ENCODE results near the gene MAN2B1.
A peak's percentile ranks its signal among the peaks of the same experiment; 100 is the strongest.
"Not testable (repeated sequence)": the region's sequence is repeated elsewhere in the genome, so short reads cannot be mapped to it uniquely, and the experiment has no call there.

The MAN2B1 gene

DNA sequence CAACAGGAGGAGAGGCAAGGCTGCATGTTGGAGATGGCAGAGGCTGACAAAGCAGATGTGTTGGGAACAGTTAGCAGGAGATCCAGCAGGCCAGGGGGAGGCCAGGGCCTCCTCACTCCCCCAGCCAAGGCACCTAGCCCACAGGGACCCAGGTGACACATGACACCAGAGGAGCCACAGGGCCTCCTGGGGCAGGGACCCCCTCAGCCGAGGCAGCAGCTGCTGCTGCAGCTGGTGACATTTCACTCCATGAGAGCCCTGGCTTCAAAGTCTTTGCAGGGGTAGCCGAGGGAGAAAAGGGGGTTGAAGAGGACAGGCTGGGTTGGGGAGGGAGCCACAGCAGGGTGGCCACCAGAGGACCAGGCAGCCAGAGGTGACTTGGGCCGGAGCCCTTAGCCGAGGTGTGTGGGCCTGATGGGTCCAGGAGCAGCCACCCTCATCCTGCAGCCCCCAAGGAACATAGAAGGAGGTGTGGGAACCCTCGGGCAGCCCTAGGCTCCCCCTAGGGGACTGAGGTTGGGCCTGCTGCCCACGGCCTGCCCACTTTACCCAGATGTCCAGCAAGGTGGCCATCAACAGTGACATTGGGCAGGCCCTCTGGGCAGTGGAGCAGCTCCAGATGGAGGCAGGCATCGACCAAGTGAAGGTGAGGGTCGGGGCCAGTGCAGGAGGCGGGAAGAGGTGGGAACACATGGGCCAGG, 21.1 kb upstream of the MAN2B1 start, which contains the start of gene GNG14:
Gene GNG14 (plus strand): TSS at position 503 of the 701 bp plus-strand sequence. CDS start 51 bp downstream, at position 554.
- DNase-seq, result no peak

DNA sequence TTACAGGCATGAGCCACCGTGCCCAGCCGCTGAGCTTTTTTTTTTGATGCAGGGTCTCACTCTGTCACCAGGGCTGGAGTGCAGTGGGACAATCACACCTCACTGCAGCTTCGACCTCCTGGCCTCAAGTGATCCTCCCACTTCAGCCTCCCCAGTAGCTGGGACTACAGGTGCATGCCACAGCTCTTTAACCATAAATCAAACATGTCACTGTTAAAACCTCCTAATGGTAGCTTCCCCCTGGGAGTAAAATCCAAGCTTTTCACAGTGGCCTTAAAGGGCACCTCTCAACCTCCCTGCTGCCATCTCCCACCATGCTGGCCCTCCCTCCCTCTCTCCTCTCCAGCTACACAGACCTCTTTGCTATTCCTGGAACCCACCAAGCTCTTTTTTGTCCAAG, 19.3 kb upstream of the MAN2B1 start:
- no peak for DNase-seq

DNA sequence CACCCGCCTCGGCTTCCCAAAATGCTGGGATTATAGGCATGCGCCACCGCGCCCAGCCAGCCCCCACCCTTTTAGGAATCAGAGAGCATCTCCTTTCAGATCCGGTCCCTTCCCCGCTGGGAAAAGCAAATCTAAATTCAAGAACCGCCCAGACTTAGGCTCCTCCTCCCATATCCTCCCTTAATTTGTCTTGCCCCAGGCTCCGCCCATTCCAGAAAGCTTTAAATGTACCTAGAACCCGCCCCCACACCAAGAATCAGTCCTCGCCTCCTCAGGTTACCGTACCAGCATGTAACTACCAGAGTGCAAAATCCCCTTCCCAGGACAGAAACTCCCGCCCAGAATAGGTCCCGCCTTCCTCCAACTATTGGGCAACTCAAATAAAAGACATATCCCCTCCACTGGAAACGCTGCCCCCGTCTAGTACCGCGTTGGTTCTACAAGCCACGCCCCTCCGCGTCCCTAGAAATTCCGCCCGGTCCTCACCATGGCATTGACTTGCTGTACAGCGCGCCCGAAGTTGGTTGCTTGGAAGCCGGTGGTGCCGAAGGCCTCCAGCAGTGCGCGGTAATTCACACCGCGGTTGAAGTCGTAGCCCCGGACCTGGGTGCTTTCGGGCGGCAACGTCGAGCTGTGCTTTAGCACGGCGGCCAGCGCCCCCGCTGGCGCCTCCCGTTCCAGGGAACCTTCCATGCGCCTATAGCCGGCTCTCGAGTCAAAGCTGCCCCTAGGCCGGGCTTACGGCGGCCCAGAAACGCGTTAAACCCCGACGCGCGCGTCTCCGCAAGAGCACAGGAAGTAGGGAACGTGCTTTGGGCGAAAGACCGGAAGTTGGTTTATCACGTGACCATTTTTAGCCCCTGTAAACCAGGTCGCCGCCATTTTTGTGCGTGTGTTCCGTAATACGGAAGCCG, 14.8 kb upstream of the MAN2B1 start, which contains the start of gene DHPS:
Gene DHPS (minus strand): TSS at position 807 of the 914 bp plus-strand sequence. CDS start 114 bp downstream, at position 693.
- DNase-seq, result peak; percentile 95

DNA sequence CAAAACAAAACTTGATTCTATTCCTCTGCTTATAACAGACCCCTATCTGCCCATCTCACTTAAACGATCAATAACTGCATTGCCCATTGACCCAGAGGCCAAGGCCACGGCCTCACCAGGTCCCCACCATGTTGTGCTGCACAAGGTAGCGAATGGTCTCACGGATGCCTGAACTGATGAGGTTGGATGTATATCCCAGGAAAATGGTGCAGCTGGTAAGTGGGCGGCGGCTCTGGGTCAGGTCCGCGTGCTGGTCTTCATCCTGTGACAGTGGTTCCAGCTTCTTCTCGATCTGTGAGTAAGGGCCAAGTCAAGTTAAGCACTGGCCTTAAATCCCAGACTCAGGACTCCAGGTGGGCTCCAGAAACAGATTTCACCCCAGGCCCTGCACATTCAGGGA, 13.5 kb upstream of the MAN2B1 start:
- DNase-seq, result no peak

DNA sequence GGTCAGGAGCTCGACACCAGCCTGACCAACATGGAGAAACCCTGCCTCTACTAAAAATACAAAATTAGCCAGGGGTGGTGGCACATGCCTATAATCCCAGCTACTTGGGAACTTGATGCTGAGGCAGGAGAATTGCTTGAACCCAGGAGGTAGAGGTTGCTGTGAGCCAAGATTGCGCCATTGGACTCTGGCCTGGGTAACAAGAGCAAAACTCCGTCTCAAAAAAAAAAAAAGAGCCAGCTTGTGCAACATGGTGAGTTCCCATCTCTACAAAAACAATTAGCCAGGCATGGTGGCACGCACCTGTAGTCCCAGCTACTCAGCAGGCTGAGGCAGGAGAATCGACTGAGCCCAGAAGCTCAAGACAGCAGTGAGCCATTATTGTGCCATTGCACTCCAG, 11.5 kb upstream of the MAN2B1 start:
- not testable (repeated sequence) for DNase-seq

DNA sequence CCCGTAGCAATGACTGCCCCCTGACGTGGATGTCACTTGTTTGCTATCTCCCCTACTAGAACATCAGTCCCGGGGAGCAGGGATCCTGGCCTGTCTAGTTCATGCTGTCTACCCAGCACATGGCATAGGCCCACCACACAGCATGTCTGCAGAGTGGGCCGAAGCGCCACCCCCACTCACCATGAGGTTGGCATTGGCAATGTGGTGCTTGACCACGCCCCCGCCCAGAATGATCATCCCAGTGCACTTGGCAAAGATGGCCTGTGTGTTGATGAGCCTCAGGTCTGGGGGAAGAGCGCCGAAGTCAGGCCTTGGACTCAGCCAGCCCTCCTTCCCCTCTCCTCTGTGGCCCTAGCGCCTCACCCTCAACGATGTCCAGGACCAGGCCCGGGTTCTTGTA, 10.4 kb upstream of the MAN2B1 start:
- DNase-seq, result no peak

DNA sequence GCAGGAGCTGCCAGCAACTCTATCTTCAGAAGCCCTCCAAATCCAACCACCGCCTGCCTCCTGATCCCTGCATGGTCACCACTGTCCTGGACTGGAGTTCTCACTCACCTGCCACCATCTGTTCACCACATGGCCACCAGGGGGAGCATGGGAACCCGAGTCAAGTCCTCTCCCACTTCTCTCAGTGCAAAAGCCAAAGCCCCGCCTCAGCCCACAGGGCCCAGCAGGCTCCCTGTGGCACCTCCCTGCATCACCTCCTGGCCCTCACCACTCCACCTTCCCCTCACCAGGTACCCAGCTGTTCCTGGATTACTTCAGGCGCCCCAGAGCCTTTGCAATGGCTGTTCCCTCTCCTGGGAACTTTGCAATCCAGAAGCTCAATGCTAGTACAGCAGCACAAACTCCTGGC, 9.8 kb upstream of the MAN2B1 start:
- peak; percentile 66 for DNase-seq

DNA sequence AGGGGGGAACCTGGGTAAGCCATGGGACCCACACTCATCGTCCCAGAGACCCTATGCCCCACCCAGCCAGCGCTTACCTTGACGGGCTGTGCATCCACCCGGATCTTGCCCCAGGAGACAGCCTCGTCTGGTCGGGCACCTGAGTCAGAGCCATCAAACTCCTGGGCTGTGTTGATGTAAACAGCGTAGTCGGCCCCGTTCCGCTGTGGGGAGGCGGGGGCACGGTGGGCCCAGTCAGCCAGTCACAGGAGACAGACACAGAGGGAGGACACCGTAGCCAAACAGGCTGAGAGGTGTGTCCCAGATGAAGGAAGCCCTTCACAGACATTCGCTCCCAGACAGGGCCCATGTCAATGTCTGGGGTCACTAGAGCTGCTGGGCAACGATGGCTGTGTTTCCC, 9.4 kb upstream of the MAN2B1 start:
- DNase-seq, result no peak

DNA sequence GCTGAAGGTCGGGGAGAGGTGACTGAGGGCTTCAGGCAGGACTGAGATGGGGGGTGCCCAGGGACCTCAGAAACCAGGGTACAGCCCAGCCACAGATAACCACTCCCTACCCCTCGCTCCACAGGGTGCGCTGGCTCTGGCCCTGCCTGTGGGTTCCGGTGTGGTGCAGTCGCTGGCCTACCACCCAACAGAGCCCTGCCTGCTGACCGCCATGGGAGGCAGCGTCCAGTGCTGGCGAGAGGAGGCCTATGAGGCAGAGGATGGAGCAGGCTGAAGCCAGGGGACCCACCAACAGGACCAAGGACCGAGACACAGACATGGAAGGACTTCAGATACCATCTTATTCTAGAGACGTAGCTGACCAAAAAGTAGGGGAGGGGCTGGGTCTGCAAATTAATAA, 8.9 kb upstream of the MAN2B1 start:
- no peak for DNase-seq

DNA sequence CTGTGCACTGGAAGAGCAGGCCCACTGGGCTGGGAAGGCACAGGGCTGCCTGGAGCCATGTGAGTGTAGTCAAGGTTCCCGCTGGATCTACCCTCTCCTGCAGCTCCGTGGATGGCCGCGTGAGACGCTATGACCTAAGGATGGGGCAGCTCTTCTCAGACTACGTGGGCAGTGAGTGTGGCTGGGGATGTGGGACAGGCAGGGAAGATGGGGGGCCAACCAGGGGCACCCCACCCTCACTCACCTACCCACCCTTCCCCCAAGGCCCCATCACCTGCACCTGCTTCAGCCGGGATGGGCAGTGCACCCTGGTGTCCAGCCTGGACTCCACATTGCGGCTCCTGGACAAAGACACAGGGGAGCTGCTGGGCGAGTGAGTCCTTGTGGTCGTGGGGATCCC, 6.2 kb upstream of the MAN2B1 start:
- no peak for DNase-seq

DNA sequence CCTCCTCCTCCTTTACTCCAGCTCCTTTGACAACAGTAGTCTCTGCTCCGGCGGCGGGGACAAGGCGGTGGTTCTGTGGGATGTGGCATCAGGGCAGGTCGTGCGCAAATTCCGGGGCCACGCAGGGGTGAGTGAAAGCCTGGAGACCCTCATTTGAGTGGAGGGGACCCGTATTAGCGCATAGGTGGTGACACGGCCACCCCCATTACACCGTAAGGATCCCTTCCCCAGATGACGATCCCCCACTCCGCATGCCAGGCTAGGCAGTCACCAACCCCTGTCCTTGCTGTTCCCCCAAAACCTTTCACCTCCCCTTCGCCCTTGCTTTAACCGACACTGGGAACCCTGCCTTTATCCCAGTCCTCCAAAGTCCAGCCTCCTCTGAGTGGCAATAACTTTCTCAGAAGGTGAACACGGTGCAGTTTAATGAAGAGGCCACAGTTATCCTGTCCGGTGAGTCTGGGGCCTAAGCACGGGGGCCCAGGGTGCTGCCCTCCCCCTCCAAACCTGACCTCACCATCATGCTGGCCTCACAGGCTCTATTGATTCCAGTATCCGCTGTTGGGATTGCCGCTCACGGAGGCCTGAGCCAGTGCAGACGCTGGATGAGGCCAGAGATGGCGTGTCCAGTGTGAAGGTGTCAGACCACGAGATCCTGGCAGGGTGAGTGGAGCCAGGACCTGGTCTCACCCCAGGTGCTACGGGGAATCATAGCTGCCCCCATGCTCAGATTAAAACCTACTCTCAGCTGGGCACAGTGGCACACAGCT, 3.8 kb upstream of the MAN2B1 start:
- no peak for DNase-seq

DNA sequence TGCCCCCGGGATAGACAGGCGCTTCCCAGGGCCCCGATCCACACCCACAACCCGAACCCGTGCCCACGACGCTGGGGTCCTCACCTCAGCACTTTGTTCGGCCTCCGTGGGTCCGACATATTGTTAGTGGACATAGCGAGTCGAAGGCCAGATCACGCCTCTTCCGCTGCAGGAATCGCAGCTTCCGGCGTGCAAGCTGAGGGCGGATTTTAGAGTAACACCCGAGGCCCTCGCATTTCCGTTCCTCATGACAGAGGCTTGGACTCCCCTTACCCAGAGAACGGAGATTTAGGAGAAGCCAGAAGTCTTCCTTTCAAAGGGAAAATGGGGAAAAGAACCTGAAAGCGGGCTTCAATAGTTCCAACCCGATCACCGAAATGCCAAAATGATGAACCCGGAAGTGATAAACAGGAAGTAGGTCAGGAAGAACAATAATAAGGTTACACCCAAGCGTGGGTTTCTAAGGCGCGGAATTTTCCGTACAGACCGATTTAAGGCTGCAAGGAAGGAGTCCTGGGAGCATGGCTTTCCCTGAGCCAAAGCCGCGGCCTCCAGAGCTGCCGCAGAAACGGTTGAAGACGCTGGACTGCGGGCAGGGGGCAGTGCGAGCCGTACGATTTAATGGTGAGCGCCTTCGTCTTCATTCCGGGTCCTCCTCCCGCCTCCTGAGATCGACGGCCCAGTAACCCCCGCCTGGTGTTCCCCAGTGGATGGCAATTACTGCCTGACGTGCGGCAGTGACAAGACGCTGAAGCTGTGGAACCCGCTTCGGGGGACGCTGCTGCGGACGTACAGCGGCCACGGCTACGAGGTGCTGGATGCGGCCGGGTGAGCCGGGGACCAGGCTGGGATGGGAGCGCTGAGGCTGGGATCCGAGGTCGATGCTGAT, 3.0 kb upstream of the MAN2B1 start:
- DNase-seq, result peak; percentile 61

DNA sequence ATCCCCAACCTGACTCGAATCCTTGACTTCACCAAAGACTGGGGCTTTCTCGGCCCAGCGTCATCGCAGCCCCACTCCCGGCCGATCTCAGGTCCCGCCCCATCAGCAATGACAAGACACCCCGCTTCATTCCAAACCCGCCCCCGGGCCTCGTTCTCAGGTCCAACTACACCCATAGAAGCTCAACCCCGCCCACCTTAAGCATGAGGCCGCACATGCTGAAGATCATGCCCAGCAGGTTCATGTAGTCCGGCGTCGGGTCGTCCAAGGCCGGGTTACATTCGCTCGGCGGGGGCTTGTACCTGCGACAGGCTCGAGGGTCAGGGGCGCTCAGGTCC, 2.4 kb upstream of the MAN2B1 start:
- no peak for DNase-seq

DNA sequence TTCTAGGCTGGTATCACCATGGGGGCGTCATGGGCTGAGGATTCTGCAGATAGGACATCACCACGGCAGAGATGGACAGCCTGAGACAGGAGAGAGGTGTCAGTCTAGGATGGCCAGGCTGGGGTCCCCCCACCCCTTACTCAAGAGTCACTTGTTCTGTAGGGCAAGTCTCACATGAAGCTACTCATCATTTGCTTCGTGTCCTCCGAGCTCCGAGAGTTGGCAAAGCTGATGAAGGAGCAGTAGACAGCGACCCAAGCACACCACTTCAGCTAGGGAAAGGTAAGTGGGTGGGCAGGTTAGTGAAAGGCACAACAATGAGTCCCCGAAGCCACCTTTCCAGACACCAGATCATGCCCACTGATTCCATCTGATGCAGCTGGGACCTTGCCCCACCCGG, 1.8 kb upstream of the MAN2B1 start:
- no peak for DNase-seq

DNA sequence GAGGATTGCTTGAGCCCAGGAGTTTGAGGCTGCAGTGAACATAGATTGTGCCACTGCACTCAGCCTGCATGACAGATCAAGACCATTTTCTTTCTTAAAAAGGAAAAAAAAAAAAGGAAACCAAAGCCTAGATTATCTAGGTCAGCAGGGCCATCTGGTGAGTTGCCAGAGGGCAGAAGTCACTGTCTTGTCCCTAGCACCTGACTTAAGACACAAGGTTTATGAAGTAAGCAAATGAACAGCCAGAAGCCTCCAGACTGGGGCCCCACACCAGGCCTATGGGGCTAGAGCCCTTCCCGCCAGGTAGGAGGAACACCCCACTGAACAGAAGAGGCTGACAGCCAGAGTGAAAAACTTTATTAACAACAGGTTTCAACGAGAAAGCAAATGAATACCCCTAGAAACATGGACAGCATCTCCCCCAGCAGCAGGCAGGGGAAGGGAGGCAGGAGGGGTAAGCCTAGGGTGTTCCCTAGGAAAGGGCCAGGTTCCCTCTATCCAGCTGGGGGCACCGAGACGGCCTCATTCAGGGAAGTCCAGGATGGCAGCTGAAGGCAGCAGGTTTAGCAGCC, 1.3 kb upstream of the MAN2B1 start:
- no peak for DNase-seq

DNA sequence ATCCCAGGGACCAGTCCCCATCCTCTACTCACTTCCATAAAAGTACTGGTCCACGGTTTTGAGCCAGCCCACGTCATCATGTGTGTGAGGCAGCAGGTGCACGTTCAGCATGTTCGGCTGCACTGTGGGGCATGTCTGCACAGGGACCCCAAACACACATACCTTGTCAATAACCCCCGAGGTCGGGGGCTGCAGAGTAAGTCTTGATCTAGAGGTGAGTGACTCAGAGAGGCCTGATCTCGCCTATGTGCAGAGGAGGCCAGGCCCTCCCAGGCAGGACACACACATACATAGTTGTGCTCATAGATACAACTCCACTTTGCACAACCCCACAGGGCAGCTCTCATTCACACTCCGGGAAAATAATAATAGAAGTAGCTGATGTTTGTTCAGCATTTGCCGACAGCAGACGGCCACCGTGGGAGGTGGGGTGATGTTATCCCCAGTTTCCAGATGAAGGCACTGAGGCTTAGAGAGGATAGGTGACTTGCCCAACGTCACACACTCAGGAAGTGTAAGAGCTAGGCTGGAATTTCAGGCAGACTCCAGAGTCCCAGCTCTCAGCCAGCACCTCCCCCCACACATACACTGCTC, 774 bp downstream of the MAN2B1 start:
- no peak for DNase-seq

DNA sequence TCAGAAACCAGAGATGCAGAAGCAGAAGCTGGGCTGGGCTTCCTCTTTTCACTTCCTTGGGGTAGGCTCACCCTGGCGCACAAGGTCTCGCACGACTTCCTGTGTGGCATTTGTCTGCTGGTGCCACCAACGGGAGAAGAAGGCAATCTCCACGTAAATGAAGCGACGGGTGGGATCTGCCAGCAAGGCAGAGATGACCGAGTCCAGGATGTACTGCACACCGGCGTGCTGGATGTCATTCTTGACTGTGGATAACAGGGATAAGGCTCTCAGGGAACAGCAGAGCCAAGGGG, 1.3 kb downstream of the MAN2B1 start:
- DNase-seq, result no peak

DNA sequence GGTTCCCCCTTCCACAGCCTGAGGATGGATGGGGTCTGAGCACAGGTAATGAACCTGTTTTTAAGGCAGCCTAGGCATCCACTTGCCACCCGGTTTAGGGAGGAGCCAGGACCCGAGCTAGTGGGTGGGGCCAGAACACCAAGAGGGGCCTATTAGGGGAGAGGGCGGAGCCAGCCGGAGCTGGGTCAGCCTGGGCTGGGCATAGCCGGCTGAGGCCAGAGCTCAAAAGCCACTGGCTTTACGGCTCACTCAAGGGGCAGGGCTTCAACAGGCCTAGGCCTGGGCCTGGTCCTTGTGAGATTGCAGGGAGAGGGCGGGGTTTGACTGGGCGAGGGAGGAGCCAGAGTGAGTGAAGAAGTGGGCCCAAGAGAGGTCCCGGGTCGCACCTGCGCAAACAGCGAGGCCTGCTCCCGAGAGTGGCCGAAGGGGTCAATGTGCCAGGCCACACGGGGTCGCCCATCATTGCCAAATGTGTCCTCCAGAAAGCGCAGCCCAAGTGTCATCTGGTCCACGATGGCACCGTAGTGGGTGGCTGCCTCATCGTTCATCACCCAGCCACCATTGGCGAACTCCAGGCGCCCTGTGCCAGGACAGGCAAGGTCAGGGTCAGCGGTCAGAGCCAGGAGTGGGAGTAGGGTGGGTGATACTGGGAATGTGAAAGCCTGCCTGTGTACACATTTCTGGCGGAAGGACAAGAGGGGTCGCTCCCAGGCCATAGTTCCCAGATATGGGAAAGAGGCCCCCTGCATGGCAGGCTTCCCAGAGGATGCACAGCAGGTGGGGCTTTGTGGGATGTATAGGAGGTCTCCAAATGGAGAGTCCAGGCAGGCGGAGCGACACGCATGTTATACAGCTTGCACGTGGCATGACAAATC, 1.9 kb downstream of the MAN2B1 start:
- DNase-seq, result no peak

DNA sequence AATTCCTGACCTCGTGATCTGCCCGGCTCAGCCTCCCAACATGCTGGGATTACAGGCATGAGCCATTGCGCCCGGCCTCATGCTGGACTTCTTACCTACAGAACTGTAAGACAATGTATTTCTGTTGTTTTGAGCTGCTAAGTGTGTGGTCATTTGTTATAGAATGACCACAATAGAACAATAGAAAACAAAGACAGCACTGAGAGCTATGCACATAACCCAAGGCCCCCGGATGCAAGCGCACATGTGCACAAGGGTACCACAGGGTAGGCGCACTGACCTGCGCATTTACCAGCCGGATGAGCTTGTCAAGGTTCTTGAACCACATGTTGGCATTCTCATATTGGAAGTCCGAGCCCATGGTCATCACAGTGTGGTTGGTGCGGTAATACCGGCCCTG, 5.6 kb downstream of the MAN2B1 start:
- no peak for DNase-seq

DNA sequence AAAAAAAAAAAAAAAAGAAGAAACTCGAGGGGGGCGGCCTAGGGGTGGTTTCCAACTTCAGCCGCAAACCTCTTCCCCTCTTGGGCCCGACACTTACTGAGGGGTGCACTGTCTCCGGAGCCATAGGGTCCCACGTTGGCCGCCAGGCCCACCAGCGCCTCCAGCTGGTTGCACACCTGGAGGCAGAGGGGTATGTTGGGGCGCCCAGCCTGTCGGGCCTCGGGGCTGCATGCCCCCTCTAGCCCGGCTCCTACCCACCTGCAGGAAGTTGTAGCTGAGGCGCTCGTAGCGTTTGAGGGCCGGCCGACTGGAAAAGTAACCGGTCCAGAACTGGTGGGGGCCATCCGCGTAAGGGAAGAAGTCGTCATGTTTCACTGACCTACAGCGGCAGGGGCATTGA, 8.6 kb downstream of the MAN2B1 start:
- DNase-seq, result no peak
